Measurements from ENCODE around the gene TRAF2.

TRAF2 gene

GRCh38 chr9:136949817-136950655, 63.7 kb downstream of the TRAF2 start:
- peak; percentile 98 for DNase-seq

- DNase-seq = no peak
Measured at GRCh38 chr9:136950656-136951276, 64.5 kb downstream of the TRAF2 start.

GRCh38 chr9:136951541-136952320, 65.4 kb downstream of the TRAF2 start, which contains the start of gene LCN12:
Gene LCN12, plus strand, starts transcription at chr9:136952273. Its CDS starts 55 bp downstream, at chr9:136952328.
- no peak for DNase-seq

DNA sequence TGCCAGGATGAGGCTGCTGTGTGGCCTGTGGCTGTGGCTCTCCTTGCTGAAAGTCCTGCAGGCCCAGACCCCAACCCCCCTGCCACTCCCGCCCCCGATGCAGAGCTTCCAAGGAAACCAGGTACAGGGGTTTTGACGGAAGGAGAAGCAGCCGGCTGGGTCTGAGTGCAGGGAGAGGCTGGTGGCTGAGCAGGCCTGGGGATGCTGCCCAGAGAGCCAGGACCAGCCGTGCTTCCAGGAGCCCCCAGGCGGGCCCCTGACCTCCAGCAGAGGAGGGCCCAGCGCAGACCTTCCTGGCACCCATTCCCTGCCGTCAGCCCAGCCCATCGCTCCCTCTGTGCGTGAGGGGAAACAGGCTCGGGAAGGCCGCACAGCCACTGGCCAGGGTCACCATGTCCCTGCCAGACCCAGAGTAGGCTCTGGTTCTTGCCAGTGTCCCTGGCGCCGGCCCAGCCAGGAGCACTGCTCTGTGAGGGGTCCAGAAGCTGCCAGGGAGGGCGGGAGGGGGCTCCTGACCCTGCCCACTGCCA, 66.1 kb downstream of the TRAF2 start:
- DNase-seq = no peak

DNA sequence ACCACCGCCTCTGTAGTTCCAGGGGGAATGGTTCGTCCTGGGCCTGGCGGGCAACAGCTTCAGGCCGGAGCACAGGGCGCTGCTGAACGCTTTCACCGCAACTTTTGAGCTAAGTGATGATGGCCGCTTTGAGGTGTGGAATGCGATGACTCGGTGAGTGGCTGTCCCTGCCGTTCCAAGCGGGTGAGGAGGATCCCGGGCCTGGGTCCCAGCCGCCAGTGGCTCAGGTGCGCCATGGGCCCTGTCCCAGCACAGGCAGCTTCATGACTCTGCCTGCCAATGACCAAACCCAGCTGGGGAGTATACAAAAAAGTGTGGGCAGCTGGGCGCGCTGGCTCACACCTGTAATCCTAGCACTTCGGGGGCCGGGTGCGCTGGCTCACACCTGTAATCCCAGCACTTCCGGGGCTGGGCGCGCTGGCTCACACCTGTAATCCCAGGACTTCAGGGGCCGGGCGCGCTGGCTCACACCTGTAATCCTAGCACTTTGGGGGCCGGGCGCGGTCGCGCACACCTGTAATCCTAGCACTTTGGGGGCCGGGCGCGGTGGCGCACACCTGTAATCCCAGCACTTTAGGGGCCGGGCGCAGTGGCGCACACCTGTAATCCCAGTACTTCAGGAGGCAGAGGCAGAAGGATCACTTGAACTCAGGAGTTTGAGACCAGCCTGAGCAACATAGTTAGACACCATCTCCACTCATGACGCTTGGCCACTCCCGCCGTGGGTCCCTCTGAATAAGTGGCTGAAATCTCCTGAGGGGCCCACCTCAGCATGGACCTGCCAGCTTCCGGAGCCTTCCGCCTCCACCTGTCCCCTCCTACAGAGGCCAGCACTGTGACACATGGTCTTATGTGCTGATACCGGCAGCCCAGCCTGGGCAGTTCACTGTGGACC, 66.8 kb downstream of the TRAF2 start:
- DNase-seq = no peak

DNA sequence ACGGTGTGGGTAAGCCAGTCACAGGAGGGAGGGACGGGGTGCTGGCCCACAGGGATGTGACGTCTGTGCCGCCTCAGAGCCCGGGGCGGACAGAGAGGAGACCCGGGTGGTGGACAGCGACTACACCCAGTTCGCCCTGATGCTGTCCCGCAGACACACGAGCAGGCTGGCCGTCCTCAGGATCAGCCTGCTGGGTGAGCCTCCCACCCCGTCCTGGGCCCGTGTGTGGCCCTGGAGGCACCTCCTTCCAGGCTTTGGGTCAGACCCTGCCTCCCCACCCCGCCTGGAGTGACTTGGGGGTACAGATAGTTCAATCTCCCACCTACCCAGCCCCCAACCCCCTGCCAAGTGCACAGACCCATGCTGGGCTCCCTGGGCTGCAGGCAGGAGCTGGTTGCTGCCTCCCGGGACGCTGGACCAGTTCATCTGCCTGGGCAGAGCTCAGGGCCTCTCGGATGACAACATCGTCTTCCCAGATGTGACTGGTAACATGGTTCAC, 67.5 kb downstream of the TRAF2 start:
- DNase-seq = no peak

DNA sequence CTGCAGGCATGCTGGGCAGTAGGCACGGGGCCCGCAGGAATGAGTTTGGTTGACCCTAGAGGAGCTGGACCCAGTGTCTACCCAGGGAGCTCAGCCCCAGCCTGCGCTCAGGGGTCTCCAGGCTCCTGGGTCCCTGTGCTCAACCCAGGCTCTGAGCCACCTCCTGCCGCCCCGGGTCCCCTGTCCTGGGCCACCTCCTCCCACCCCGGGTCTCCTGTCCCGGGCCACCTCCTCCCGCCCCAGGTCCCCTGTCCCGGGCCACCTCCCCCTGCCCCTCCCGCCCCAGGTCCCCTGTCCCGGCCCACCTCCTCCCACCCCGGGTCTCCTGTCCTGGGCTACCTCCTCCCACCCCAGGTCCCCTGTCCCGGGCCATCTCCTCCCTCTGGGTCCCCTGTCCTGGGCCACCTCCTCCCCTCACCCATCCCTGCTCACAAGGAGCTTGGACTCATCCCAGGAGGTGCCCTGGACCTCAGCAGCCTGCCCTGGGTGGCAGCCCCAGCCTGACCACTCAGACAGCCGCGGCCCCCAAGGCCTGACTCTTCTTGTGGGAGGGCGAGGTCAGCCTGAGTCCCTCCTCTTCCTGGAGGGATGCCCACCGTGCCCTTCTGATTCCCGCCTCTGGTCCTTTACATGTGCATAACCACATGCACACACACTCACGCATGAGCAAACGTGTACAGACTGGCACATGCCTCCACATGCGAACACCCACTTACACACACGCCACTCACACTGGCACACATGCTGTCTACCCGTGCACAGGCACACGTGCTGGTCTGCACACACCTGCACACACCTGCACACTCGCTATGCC, 68.2 kb downstream of the TRAF2 start:
- no peak for DNase-seq

DNA sequence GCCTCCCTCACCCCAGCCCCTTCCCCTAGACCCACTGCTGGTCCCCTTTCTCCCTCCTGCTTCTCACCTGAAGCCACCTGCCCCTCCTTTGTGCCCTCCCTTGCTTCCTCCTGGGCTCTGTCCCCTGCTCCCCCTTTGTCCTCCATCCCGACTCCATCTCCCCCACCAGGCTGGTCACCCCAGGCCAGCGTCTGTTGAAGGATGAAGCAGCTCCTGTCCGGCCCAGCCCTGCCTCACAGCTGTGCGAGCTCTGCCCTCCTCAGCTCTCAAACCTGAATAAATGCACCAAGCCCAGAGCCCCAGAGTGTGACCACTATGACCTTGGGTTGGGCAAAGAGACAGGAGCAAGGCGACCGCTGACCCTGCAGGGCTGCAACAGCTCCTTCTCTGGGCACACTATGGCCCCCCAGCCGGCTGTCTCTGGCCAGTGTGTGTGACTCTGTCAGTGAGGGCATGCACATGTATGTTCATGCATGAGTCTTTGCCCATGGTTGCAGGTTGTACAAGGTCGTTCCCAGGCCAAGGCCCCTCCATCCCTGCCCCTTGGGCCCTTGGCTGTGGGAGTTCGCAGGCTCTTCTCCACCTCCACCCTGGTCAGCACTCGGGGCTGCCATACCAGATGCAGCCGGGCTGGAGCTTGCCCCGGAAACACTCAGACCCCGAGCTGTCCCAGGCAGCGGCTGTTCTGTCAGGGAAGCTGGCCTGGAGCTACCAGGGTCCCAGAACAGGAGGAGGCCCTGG, 69.1 kb downstream of the TRAF2 start:
- no peak for DNase-seq

- no peak for DNase-seq
Measured at GRCh38 chr9:136955943-136956335, 69.6 kb downstream of the TRAF2 start.

GRCh38 chr9:136956604-136957003, 70.3 kb downstream of the TRAF2 start:
- DNase-seq = no peak

DNA sequence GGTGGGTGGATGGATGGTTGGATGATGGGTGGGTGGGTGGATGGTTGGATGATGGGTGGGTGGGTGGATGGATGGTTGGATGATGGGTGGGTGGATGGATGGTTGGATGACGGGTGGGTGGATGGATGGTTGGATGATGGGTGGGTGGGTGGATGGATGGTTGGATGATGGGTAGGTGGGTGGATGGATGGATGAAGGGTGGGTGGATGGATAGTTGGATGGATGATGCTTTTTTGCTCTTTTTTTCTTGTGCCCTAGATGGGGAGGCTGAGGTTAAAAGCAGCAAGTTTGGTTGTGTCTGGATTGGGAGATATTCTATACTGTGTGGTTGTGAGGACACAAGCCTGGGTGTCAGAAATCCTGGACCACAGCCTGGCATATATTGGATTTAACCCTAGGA, 71.1 kb downstream of the TRAF2 start:
- DNase-seq = no peak

GRCh38 chr9:136957901-136958300, 71.6 kb downstream of the TRAF2 start:
- no peak for DNase-seq

- DNase-seq = no peak
Measured at GRCh38 chr9:136958473-136958872, 72.2 kb downstream of the TRAF2 start.

- no peak for DNase-seq
Measured at GRCh38 chr9:136958898-136959850, 72.9 kb downstream of the TRAF2 start.

DNA sequence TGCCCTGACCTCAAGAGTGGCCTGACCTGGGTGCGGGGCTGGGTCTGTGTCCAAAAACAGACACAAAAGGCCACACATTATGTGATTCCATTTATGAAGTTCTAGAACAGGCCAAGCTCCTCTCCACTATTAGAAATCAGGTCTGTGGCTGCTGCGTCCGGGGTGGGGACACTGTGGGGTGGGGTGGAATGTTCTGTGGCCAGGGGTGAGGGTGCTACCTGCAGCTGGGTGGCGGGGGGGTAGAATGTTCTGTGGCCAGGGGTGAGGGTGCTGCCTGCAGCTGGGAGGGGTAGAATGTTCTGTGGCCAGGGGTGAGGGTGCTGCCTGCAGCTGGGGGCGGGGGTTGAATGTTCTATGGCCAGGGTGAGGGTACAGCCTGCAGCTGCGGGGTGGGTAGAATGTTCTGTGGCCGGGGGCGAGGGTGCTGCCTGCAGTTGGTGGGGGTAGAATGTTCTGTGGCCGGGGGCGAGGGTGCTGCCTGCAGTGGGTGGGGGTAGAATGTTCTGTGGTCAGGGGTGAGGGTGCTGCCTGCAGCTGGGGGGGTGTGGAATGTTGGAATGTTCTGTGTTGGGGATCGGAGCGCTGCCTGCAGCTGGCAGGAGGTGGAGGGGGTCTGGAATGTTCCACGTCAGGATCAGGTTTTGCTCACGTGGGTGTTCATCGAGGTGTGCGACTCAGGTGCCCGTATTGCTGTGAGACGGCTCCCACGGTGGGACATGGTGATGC, 74.1 kb downstream of the TRAF2 start:
- DNase-seq = no peak

GRCh38 chr9:136960938-136961275, 74.6 kb downstream of the TRAF2 start:
- DNase-seq = no peak

DNA sequence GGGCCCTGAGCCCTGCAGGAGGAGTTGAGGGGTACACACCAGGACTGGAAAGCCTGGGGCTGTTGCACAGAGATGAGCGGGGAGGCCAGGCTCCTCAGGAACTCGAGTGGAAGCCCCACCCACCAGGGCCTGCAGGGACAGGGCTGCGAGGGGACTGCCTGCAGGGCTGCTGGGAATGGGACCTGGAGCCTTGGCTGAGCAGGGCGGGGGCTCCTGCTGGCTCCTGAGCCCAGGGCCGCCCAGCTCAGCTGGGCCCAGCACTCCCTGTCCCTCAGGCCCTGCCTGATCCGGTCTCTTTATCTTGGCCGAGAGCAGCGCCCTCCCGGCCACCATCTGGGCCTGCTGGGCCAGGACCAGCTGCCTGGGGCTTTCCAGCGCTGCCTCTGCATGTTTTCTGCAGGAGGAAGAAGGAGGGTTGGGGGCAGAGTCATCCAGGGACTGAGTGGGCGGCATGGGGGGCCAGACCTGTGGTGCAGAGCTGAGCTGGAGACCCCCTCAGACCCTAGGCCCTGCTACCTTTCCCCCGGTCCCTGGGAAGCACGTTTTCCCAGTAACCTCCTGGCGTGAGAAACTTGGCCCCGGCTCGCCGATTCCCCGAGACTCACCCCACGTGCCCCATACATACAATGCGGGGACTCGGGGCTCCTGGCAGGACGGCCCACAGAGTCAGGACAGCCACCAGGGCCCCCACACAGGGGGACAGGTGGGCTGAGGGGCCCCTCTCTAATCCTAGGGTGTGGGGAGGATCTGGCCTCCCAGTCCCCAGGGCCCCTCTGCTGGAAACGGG, 75.2 kb downstream of the TRAF2 start:
- DNase-seq = no peak

DNA sequence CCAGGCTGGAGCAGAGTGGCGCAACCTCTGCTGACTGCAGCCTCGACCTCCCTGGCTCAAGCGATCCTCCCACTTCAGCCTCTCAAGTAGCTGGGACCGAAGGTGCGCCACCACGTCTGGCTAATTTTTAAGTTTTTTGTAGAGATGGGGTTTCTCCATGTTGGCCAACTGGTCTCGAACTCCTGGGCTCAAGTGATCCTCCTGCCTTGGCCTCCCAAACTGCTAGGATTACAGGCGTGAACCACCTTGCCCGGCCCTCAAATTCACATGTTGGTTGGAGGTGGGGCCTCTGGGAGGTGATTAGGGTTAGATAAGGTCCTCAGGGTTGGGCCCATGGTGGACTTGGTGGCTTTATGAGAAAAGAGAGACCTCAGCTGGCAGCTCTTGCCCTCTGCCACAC, 75.8 kb downstream of the TRAF2 start:
- no peak for DNase-seq
